IPS-11a (cell line): ENCODE data around the gene CD28.
"Not testable (repeated sequence)": the region's sequence is repeated elsewhere in the genome, so short reads cannot be mapped to it uniquely, and the experiment has no call there.

ENCODE experiments used
- H3K4me3 ChIP-seq: one replicate; pipeline ENCODE4 v1.5.1; 2013; ENCODE audit warnings: low read depth, low read length, control low read depth

Gene CD28

GRCh38 chr2:203781151-203781550 is 74.7 kb downstream of the CD28 start:
- H3K4me3 ChIP-seq = no peak overlapping the region

- H3K4me3 ChIP-seq = no peak overlapping the region
Observed at GRCh38 chr2:203782262-203782976, 76.0 kb downstream of the CD28 start.

- H3K4me3 ChIP-seq = no peak overlapping the region
Observed at GRCh38 chr2:203783496-203784203, 77.2 kb downstream of the CD28 start.

- H3K4me3 ChIP-seq = not testable (repeated sequence)
Observed at GRCh38 chr2:203784710-203785270, 78.4 kb downstream of the CD28 start.

GRCh38 chr2:203785391-203786110 is 79.1 kb downstream of the CD28 start:
- H3K4me3 ChIP-seq = not testable (repeated sequence)

GRCh38 chr2:203786549-203787351 is 80.3 kb downstream of the CD28 start:
- no peak overlapping the region for H3K4me3 ChIP-seq

GRCh38 chr2:203787979-203788378 is 81.5 kb downstream of the CD28 start:
- H3K4me3 ChIP-seq = no peak overlapping the region
